PFSK-1 (cell line): ENCODE measurements around the gene KRT71.

Experiments used
- POLR2AphosphoS5 ChIP-seq: IDR thresholded peaks from 2 replicates; pipeline ENCODE4 v1.6.1; 2012; ENCODE audit warnings: low read depth, mild to moderate bottlenecking, control low read depth, low read length, moderate library complexity
- SIN3A ChIP-seq: IDR thresholded peaks from 2 replicates; pipeline ENCODE4 v1.6.1; 2012; ENCODE audit warnings: mild to moderate bottlenecking, low read length, moderate library complexity, borderline replicate concordance; ENCODE audit not compliant: insufficient read depth

DNA sequence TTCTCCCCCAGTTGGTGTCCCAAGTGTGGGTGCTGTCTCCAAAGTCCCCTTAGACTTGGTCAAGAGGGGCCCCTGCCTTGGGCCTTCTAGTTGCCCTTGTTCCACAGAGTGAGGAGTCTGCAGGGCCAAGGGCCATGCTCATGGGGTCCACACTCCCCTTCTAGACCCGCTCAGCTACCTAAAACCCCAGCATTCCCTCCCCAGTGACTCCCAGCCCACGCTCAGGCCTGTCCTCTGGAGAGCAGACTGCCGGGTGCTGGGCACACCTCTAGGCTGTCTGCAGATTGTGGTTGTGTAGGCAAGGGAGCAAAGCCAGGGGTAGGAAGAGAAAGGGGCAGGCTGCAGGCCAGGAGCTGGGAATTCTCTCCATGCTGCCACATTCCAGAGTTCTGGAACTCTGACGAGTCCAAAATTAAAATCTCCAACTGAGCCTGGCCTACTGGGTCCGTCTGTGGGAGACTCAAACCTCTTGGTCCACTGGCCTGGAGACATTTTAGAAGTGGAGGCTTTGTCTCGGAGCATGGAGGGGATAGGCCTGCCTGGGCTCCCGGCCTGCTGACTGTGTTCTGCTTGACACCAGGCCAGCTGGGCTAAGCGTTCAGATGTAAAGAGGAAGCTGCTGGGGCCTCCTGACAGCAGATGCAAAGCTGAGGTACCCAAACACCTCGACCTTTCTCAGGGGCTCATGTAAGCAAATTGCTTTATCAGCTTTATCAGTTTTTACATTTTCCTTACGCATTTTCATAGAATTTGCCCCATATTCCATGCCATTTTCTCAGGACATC is 19.1 kb downstream of the KRT71 start:
- TF ChIP-seq SIN3A (no peak), POLR2AphosphoS5 (no peak)
